ENCODE results near the gene EIF4G3.

- TF ChIP-seq POLR2A (IDR thresholded peaks at IDR 0.05) (no peak), CTCF (IDR thresholded peaks at IDR 0.05) (no peak)
Measured at GRCh38 chr1:21205416-21205815, 28.7 kb upstream of the EIF4G3 start.
